Lung microvascular endothelial cell (primary cell): Measurements from ENCODE around the gene WASF2. TPM values are rescaled to one million over a fixed set of nuclear protein-coding genes. Genes with fewer than 3 reads are reported as not detected.
"Not testable (repeated sequence)": the region's sequence is repeated elsewhere in the genome, so short reads cannot be mapped to it uniquely, and the experiment has no call there.

Source experiments
- DNase-seq, 2 donors: peaks; one replicate each; pipeline versions ENCODE4 v3.0.0 to v3.0.0-alpha.2; 2010; ENCODE audit warnings: low read depth in 2 of 2
- total RNA-seq: library from RNA; depleted of rRNA; stranded (reverse); fragments of >200 nt; gene quantifications from 2 replicates; pipeline ENCODE4 v1.2.1, GENCODE V29; 2014

The WASF2 gene
- total RNA-seq: 31.8 and 34.7 TPM in 2 replicates

GRCh38 chr1:27489973-27490741 lies at the start of gene WASF2:
WASF2 (minus strand) TSS chr1:27490167; CDS start chr1:27428890, 61,277 bp downstream.
- peak; percentile 98 for DNase-seq

GRCh38 chr1:27538793-27539192 lies 48.8 kb upstream of the WASF2 start:
- DNase-seq: no peak

- DNase-seq: not testable (repeated sequence)
Observed at GRCh38 chr1:27538305-27538676, 48.3 kb upstream of the WASF2 start.

GRCh38 chr1:27536767-27537166 lies 46.8 kb upstream of the WASF2 start:
- no peak for DNase-seq

GRCh38 chr1:27536010-27536757 lies 46.2 kb upstream of the WASF2 start:
- no peak for DNase-seq

- no peak for DNase-seq
Observed at GRCh38 chr1:27535386-27535785, 45.4 kb upstream of the WASF2 start.

- DNase-seq: no peak
Observed at GRCh38 chr1:27531959-27532685, 42.2 kb upstream of the WASF2 start.

- no peak for DNase-seq
Observed at GRCh38 chr1:27530192-27530591, 40.2 kb upstream of the WASF2 start.

- DNase-seq: no peak
Observed at GRCh38 chr1:27529704-27530018, 39.7 kb upstream of the WASF2 start.

GRCh38 chr1:27528818-27529703 lies 39.1 kb upstream of the WASF2 start:
- DNase-seq: peak in 1 of 2 donors; percentile 27

GRCh38 chr1:27527890-27528817 lies 38.2 kb upstream of the WASF2 start:
- DNase-seq: peak in 1 of 2 donors; percentile 44

- peak in 1 of 2 donors; percentile 49 for DNase-seq
Observed at GRCh38 chr1:27527223-27527889, 37.4 kb upstream of the WASF2 start.

GRCh38 chr1:27526569-27527222 lies 36.7 kb upstream of the WASF2 start:
- no peak for DNase-seq

- no peak for DNase-seq
Observed at GRCh38 chr1:27525296-27526272, 35.6 kb upstream of the WASF2 start.

- DNase-seq: no peak
Observed at GRCh38 chr1:27523337-27524020, 33.5 kb upstream of the WASF2 start.

- DNase-seq: peak; percentile 30 to 38
Observed at GRCh38 chr1:27522432-27523336, 32.7 kb upstream of the WASF2 start.
